ENCODE results near the gene RGS6. TPM values are rescaled to one million over a fixed set of nuclear protein-coding genes. Genes with fewer than 3 reads are reported as not detected.

The RGS6 gene
- total RNA-seq, 2 experiments from 2014 or later, result 0.13 to 0.38 TPM

GRCh38 chr14:72347118-72347517 is 414.9 kb downstream of the RGS6 start:
- POLR2A ChIA-PET, result no interaction called here
- CTCF ChIA-PET, result no interaction called here

- POLR2A ChIA-PET, result no interaction called here
- CTCF ChIA-PET, result no interaction called here
These were observed 418.0 kb downstream of the RGS6 start for GRCh38 chr14:72350215-72350614.

- ChIA-PET CTCF (no interaction called here), POLR2A (no interaction called here)
These were observed 419.8 kb downstream of the RGS6 start for GRCh38 chr14:72352012-72352411.

- POLR2A ChIA-PET, result no interaction called here
- CTCF ChIA-PET, result no interaction called here
These were observed 434.4 kb downstream of the RGS6 start for GRCh38 chr14:72366619-72367018.

GRCh38 chr14:72369106-72369505 is 436.9 kb downstream of the RGS6 start:
- ChIA-PET CTCF (no interaction called here), POLR2A (no interaction called here)

GRCh38 chr14:72377016-72377415 is 444.8 kb downstream of the RGS6 start:
- CTCF ChIA-PET, result no interaction called here
- POLR2A ChIA-PET, result no interaction called here

GRCh38 chr14:72380456-72380855 is 448.2 kb downstream of the RGS6 start:
- CTCF ChIA-PET, result no interaction called here

GRCh38 chr14:72383865-72384264 is 451.6 kb downstream of the RGS6 start:
- ChIA-PET POLR2A (no interaction called here), CTCF (no interaction called here)

More at GRCh38 chr14:72380456-72380855, 448.2 kb downstream of the RGS6 start:
- POLR2A ChIA-PET, result no interaction called here

- POLR2A ChIA-PET, result no interaction called here
- CTCF ChIA-PET, result no interaction called here
These were observed 455.5 kb downstream of the RGS6 start for GRCh38 chr14:72387726-72388125.

GRCh38 chr14:72389200-72389599 is 457.0 kb downstream of the RGS6 start:
- CTCF ChIA-PET, result no interaction called here
- POLR2A ChIA-PET, result no interaction called here

- ChIA-PET CTCF (no interaction called here), POLR2A (no interaction called here)
These were observed 468.9 kb downstream of the RGS6 start for GRCh38 chr14:72401101-72401625.

GRCh38 chr14:72401632-72402376 is 469.6 kb downstream of the RGS6 start:
- ChIA-PET CTCF (interaction anchor here (0.7 to 1.0 kb wide), 2 partner anchors 19 kb away, joined by 3 read pairs; no protein-coding TSS in a partner anchor), POLR2A (no interaction called here)

- CTCF ChIA-PET, result interaction anchor here (0.7 to 1.0 kb wide), 2 partner anchors 18 to 19 kb away, joined by 3 read pairs; no protein-coding TSS in a partner anchor
These were observed 470.1 kb downstream of the RGS6 start for GRCh38 chr14:72402377-72402772.

GRCh38 chr14:72404106-72404774 is 472.0 kb downstream of the RGS6 start:
- CTCF ChIA-PET, result no interaction called here
- POLR2A ChIA-PET, result no interaction called here

More at GRCh38 chr14:72402377-72402772, 470.1 kb downstream of the RGS6 start:
- POLR2A ChIA-PET, result no interaction called here

GRCh38 chr14:72404998-72405397 is 472.8 kb downstream of the RGS6 start:
- ChIA-PET POLR2A (no interaction called here), CTCF (no interaction called here)

- POLR2A ChIA-PET, result no interaction called here
- CTCF ChIA-PET, result no interaction called here
These were observed 475.8 kb downstream of the RGS6 start for GRCh38 chr14:72408020-72408419.

- ChIA-PET POLR2A (no interaction called here), CTCF (no interaction called here)
These were observed 476.8 kb downstream of the RGS6 start for GRCh38 chr14:72409047-72409446.

GRCh38 chr14:72416081-72416849 is 484.0 kb downstream of the RGS6 start:
- POLR2A ChIA-PET, result no interaction called here
- CTCF ChIA-PET, result no interaction called here

GRCh38 chr14:72416892-72417291 is 484.7 kb downstream of the RGS6 start:
- ChIA-PET POLR2A (no interaction called here), CTCF (interaction anchor here (0.5 kb wide), 1 partner anchor 216 kb away, joined by 3 read pairs; no protein-coding TSS in a partner anchor)

GRCh38 chr14:72418806-72419205 is 486.6 kb downstream of the RGS6 start:
- ChIA-PET POLR2A (no interaction called here), CTCF (no interaction called here)
